Measurements from ENCODE around the gene CHD8.
"Not testable (repeated sequence)": the region's sequence is repeated elsewhere in the genome, so short reads cannot be mapped to it uniquely, and the experiment has no call there.

CHD8 gene

GRCh38 chr14:21467616-21468015 is 11.7 kb upstream of the CHD8 start:
- H3K27me3 Mint-ChIP-seq = no peaks in the 10 kb centered on the region
- H3K4me1 Mint-ChIP-seq = peaks cover 7% of the 10 kb centered on the region
- no peak overlapping the region for H3K27ac Mint-ChIP-seq
- no peak overlapping the region for H3K4me3 Mint-ChIP-seq
- no peak for ATAC-seq
- H3K36me3 Mint-ChIP-seq = peaks cover 52% of the 10 kb centered on the region
- H3K9me3 Mint-ChIP-seq = no peaks in the 10 kb centered on the region

GRCh38 chr14:21455592-21455911 is 371 bp downstream of the CHD8 start:
- H3K36me3 Mint-ChIP-seq = peaks cover 7% of the 10 kb centered on the region
- peaks cover 35% of the 10 kb centered on the region for H3K4me1 Mint-ChIP-seq
- ATAC-seq = peak; percentile 45
- no peaks in the 10 kb centered on the region for H3K9me3 Mint-ChIP-seq
- H3K27ac Mint-ChIP-seq = peak overlapping the region; percentile 92
- no peaks in the 10 kb centered on the region for H3K27me3 Mint-ChIP-seq
- peak overlapping the region; percentile 91 for H3K4me3 Mint-ChIP-seq

- Mint-ChIP-seq H3K4me3 (peak overlapping the region; percentile 91), H3K4me1 (peaks cover 41% of the 10 kb centered on the region), H3K27ac (peak overlapping the region; percentile 92), H3K36me3 (peaks cover 6% of the 10 kb centered on the region), H3K9me3 (no peaks in the 10 kb centered on the region), H3K27me3 (no peaks in the 10 kb centered on the region)
- no peak for ATAC-seq
Measured at GRCh38 chr14:21454843-21455544, 929 bp downstream of the CHD8 start.

GRCh38 chr14:21449899-21450216 is 6.1 kb downstream of the CHD8 start:
- Mint-ChIP-seq H3K4me1 (peaks cover 52% of the 10 kb centered on the region), H3K9me3 (no peaks in the 10 kb centered on the region), H3K4me3 (no peak overlapping the region), H3K27me3 (no peaks in the 10 kb centered on the region), H3K36me3 (peaks cover 11% of the 10 kb centered on the region), H3K27ac (no peak overlapping the region)
- no peak for ATAC-seq

GRCh38 chr14:21442657-21443056 is 13.3 kb downstream of the CHD8 start:
- peaks cover 22% of the 10 kb centered on the region for H3K36me3 Mint-ChIP-seq
- not testable (repeated sequence) for H3K9me3 Mint-ChIP-seq, ATAC-seq, H3K27me3 Mint-ChIP-seq, H3K4me3 Mint-ChIP-seq, H3K27ac Mint-ChIP-seq
- H3K4me1 Mint-ChIP-seq = peaks cover 56% of the 10 kb centered on the region

GRCh38 chr14:21440859-21441258 is 15.1 kb downstream of the CHD8 start:
- no peak for ATAC-seq
- H3K4me1 Mint-ChIP-seq = peaks cover 54% of the 10 kb centered on the region

GRCh38 chr14:21437063-21437901 is 18.6 kb downstream of the CHD8 start:
- no peaks in the 10 kb centered on the region for H3K9me3 Mint-ChIP-seq
- peak overlapping the region; percentile 78 for H3K27ac Mint-ChIP-seq
- H3K4me1 Mint-ChIP-seq = peaks cover 69% of the 10 kb centered on the region
- H3K4me3 Mint-ChIP-seq = peak overlapping the region; percentile 89
- ATAC-seq = peak; percentile 100
- H3K36me3 Mint-ChIP-seq = peaks cover 23% of the 10 kb centered on the region
- no peaks in the 10 kb centered on the region for H3K27me3 Mint-ChIP-seq

More at GRCh38 chr14:21440859-21441258, 15.1 kb downstream of the CHD8 start:
- no peak overlapping the region for H3K4me3 Mint-ChIP-seq
- H3K27ac Mint-ChIP-seq = no peak overlapping the region
- H3K36me3 Mint-ChIP-seq = peaks cover 11% of the 10 kb centered on the region
- no peaks in the 10 kb centered on the region for H3K9me3 Mint-ChIP-seq
- no peaks in the 10 kb centered on the region for H3K27me3 Mint-ChIP-seq

- ATAC-seq = no peak
- Mint-ChIP-seq H3K36me3 (peaks cover 24% of the 10 kb centered on the region), H3K4me1 (peaks cover 65% of the 10 kb centered on the region), H3K4me3 (peak overlapping the region; percentile 89), H3K27me3 (no peaks in the 10 kb centered on the region), H3K9me3 (no peaks in the 10 kb centered on the region), H3K27ac (peak overlapping the region; percentile 78)
Measured at GRCh38 chr14:21436567-21437062, 19.3 kb downstream of the CHD8 start.

- Mint-ChIP-seq H3K4me3 (no peak overlapping the region), H3K36me3 (peaks cover 63% of the 10 kb centered on the region), H3K9me3 (no peaks in the 10 kb centered on the region), H3K27me3 (no peaks in the 10 kb centered on the region), H3K27ac (no peak overlapping the region), H3K4me1 (peaks cover 32% of the 10 kb centered on the region)
- ATAC-seq = no peak
Measured at GRCh38 chr14:21431126-21431525, 24.8 kb downstream of the CHD8 start.

- no peak for ATAC-seq
- H3K27me3 Mint-ChIP-seq = no peaks in the 10 kb centered on the region
- H3K9me3 Mint-ChIP-seq = no peaks in the 10 kb centered on the region
- H3K4me3 Mint-ChIP-seq = no peak overlapping the region
- H3K27ac Mint-ChIP-seq = no peak overlapping the region
- peaks cover 75% of the 10 kb centered on the region for H3K36me3 Mint-ChIP-seq
- peaks cover 14% of the 10 kb centered on the region for H3K4me1 Mint-ChIP-seq
Measured at GRCh38 chr14:21428930-21429329, 27.0 kb downstream of the CHD8 start.

- no peak for ATAC-seq
- Mint-ChIP-seq H3K27me3 (no peaks in the 10 kb centered on the region), H3K36me3 (peaks cover 73% of the 10 kb centered on the region), H3K4me1 (no peaks in the 10 kb centered on the region), H3K27ac (no peak overlapping the region), H3K9me3 (no peaks in the 10 kb centered on the region), H3K4me3 (no peak overlapping the region)
Measured at GRCh38 chr14:21426692-21427091, 29.2 kb downstream of the CHD8 start.

GRCh38 chr14:21419528-21419927 is 36.4 kb downstream of the CHD8 start:
- Mint-ChIP-seq H3K9me3 (no peaks in the 10 kb centered on the region), H3K4me1 (no peaks in the 10 kb centered on the region), H3K4me3 (no peak overlapping the region), H3K27me3 (no peaks in the 10 kb centered on the region), H3K27ac (no peak overlapping the region), H3K36me3 (peaks cover 48% of the 10 kb centered on the region)
- ATAC-seq = no peak

GRCh38 chr14:21415329-21415728 is 40.6 kb downstream of the CHD8 start:
- Mint-ChIP-seq H3K27me3 (no peaks in the 10 kb centered on the region), H3K27ac (no peak overlapping the region), H3K36me3 (peaks cover 43% of the 10 kb centered on the region), H3K4me3 (no peak overlapping the region), H3K9me3 (no peaks in the 10 kb centered on the region), H3K4me1 (no peaks in the 10 kb centered on the region)
- ATAC-seq = no peak

- Mint-ChIP-seq H3K27ac (peak overlapping the region; percentile 1), H3K27me3 (no peaks in the 10 kb centered on the region), H3K4me1 (no peaks in the 10 kb centered on the region), H3K4me3 (no peak overlapping the region), H3K36me3 (peaks cover 47% of the 10 kb centered on the region), H3K9me3 (no peaks in the 10 kb centered on the region)
- no peak for ATAC-seq
Measured at GRCh38 chr14:21414137-21414631, 41.7 kb downstream of the CHD8 start.

GRCh38 chr14:21408147-21408546 is 47.8 kb downstream of the CHD8 start:
- H3K4me1 Mint-ChIP-seq = no peaks in the 10 kb centered on the region
- no peaks in the 10 kb centered on the region for H3K9me3 Mint-ChIP-seq
- no peak for ATAC-seq
- H3K4me3 Mint-ChIP-seq = no peak overlapping the region
- no peaks in the 10 kb centered on the region for H3K27me3 Mint-ChIP-seq
- peaks cover 66% of the 10 kb centered on the region for H3K36me3 Mint-ChIP-seq
- no peak overlapping the region for H3K27ac Mint-ChIP-seq

GRCh38 chr14:21406213-21406612 is 49.7 kb downstream of the CHD8 start:
- Mint-ChIP-seq H3K4me1 (no peaks in the 10 kb centered on the region), H3K4me3 (no peak overlapping the region), H3K27ac (no peak overlapping the region), H3K36me3 (peaks cover 72% of the 10 kb centered on the region), H3K27me3 (no peaks in the 10 kb centered on the region), H3K9me3 (no peaks in the 10 kb centered on the region)
- no peak for ATAC-seq

Data from stimulated activated memory B cell treated with anti-CD40 and anti-IgM and Interleukin-4, amounts not matched to agents 10 μg/mL and 1 μg/mL and 100 μg/mL, for 72 hours (primary cell).